ENCODE measurements around the gene PPOX.

DNA sequence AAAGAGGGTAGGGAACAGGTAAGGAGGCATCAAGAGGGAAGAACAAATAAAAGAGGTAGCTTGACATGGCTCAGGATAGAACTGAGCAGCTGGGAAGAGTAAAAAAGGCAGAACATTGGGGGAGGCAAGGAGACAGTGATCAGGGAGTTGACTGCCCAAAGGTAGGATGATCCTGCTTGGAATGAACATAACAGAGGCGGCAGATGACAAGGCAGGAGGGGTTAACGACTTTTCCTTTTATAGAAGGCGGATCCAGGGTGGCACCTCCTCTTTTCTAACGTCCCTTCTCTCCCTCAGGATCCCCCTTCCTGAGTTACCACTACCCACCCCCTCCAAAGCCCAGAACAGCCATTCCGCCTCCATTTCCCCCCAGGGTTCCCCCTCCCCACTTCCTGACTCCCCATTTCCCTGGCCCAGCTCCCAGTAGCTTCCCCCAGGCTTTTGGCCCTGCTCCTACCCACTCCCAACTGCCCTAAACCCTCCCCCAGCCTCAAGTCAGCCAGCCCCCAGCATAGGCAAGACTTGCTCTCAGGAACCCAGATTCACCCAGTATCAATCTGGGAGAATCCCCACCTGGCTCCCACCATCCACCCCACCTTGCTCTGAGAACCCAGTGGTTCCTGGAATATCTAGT is 33.4 kb downstream of the PPOX start:
- TF ChIP-seq, protein P1, sequence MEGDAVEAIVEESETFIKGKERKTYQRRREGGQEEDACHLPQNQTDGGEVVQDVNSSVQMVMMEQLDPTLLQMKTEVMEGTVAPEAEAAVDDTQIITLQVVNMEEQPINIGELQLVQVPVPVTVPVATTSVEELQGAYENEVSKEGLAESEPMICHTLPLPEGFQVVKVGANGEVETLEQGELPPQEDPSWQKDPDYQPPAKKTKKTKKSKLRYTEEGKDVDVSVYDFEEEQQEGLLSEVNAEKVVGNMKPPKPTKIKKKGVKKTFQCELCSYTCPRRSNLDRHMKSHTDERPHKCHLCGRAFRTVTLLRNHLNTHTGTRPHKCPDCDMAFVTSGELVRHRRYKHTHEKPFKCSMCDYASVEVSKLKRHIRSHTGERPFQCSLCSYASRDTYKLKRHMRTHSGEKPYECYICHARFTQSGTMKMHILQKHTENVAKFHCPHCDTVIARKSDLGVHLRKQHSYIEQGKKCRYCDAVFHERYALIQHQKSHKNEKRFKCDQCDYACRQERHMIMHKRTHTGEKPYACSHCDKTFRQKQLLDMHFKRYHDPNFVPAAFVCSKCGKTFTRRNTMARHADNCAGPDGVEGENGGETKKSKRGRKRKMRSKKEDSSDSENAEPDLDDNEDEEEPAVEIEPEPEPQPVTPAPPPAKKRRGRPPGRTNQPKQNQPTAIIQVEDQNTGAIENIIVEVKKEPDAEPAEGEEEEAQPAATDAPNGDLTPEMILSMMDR (conservative IDR thresholded peaks at IDR 0.05) = no peak
- TF ChIP-seq EZH2 (IDR thresholded peaks at IDR 0.05; ENCODE audit: low read depth) = no peak
